ENCODE measurements around the gene GPC5.

GPC5 gene

GRCh38 chr13:92316030-92316429 is 917.6 kb downstream of the GPC5 start:
- Mint-ChIP-seq H3K9me3 (peaks cover 2% of the 10 kb centered on the region), H3K27me3 (no peaks in the 10 kb centered on the region), H3K4me1 (no peaks in the 10 kb centered on the region), H3K36me3 (no peaks in the 10 kb centered on the region), H3K4me3 (no peak overlapping the region), H3K27ac (no peak overlapping the region)
- no peak for DNase-seq (ENCODE audit: low spot score in 2 of 2)
- no peak for ATAC-seq (ENCODE audit: low read depth)

DNA sequence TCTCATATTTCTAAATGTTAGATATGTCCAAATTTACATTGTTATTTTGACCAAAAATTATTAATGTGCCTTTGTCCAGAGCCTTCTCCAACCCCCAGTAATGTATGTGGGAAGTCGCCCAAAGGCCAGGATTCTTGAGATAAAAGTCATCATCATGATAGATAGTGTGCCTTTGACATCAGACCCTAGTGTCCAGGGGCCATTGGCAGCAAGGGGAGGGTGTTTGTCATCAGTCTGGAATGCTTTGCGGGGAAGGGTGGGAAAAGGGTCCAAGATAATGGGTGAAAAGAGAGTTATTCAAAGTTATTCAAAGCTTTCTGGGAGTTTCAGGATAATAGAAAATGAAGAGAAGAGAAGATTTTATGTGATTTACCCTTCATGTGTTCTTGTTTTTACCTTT is 918.6 kb downstream of the GPC5 start:
- no peak overlapping the region for H3K4me3 Mint-ChIP-seq
- H3K27me3 Mint-ChIP-seq: no peaks in the 10 kb centered on the region
- peaks cover 1% of the 10 kb centered on the region for H3K9me3 Mint-ChIP-seq
- ATAC-seq (ENCODE audit: low read depth): no peak
- no peaks in the 10 kb centered on the region for H3K4me1 Mint-ChIP-seq
- H3K36me3 Mint-ChIP-seq: no peaks in the 10 kb centered on the region
- DNase-seq (ENCODE audit: low spot score in 2 of 2): no peak
- H3K27ac Mint-ChIP-seq: no peak overlapping the region

DNA sequence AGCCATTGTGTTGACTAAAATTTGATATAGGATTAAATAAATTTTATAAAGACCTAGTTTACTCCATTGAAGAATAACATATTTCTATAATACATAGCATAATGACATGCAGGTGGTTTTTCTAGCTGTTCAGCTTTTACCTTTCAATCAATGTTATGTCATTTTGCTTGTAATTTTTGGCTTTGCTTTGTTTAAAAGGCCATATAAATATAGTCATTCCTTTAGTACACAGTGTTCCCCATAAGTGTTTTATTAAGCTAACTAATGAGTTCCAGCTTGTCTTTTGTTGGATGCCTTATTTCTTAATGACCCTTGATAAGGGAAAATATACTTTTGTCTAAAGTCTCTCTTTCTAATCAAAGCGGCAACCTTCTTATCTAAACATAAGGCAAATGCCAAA is 921.9 kb downstream of the GPC5 start:
- DNase-seq (ENCODE audit: low spot score in 2 of 2) (no peak), ATAC-seq (ENCODE audit: low read depth) (no peak)
- H3K4me3 Mint-ChIP-seq: no peak overlapping the region
- no peak overlapping the region for H3K27ac Mint-ChIP-seq
- no peaks in the 10 kb centered on the region for H3K4me1 Mint-ChIP-seq
- no peaks in the 10 kb centered on the region for H3K27me3 Mint-ChIP-seq
- H3K36me3 Mint-ChIP-seq: no peaks in the 10 kb centered on the region
- peaks cover 2% of the 10 kb centered on the region for H3K9me3 Mint-ChIP-seq

- H3K4me3 Mint-ChIP-seq: no peak overlapping the region
- H3K27ac Mint-ChIP-seq: no peak overlapping the region
- H3K36me3 Mint-ChIP-seq: no peaks in the 10 kb centered on the region
- peaks cover 3% of the 10 kb centered on the region for H3K9me3 Mint-ChIP-seq
- no peak for ATAC-seq (ENCODE audit: low read depth)
- DNase-seq (ENCODE audit: low spot score in 2 of 2): no peak
- no peaks in the 10 kb centered on the region for H3K4me1 Mint-ChIP-seq
- no peaks in the 10 kb centered on the region for H3K27me3 Mint-ChIP-seq
Measured at GRCh38 chr13:92321174-92321573, 922.8 kb downstream of the GPC5 start.

DNA sequence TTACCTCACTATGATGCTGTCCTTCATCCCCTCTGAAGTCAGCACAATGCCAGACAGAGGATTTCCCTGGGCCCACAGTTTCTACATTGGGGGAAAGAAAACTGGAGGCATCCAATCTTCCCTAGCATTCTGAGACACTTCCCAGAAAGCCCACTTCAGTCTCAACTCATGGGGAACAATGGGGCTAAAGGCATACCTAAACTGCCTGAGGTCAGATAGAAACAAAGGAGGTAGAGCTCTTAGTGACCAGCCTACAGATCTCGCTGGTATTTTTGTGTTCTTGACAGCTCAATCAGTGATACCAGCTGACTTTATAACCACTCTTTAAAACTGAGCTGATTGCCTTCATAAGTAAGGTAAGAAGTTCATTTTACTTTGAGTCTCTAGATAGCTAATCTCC is 947.2 kb downstream of the GPC5 start:
- Mint-ChIP-seq H3K4me1 (no peaks in the 10 kb centered on the region), H3K4me3 (no peak overlapping the region), H3K9me3 (peaks cover 9% of the 10 kb centered on the region), H3K36me3 (no peaks in the 10 kb centered on the region), H3K27ac (no peak overlapping the region), H3K27me3 (no peaks in the 10 kb centered on the region)
- ATAC-seq (ENCODE audit: low read depth) (no peak), DNase-seq (ENCODE audit: low spot score in 2 of 2) (no peak)

GRCh38 chr13:92346046-92346445 is 947.6 kb downstream of the GPC5 start:
- H3K4me1 Mint-ChIP-seq: no peaks in the 10 kb centered on the region
- no peaks in the 10 kb centered on the region for H3K36me3 Mint-ChIP-seq
- peaks cover 9% of the 10 kb centered on the region for H3K9me3 Mint-ChIP-seq
- H3K4me3 Mint-ChIP-seq: no peak overlapping the region
- DNase-seq (ENCODE audit: low spot score in 2 of 2): no peak
- H3K27me3 Mint-ChIP-seq: no peaks in the 10 kb centered on the region
- no peak overlapping the region for H3K27ac Mint-ChIP-seq
- ATAC-seq (ENCODE audit: low read depth): no peak

GRCh38 chr13:92354583-92354982 is 956.2 kb downstream of the GPC5 start:
- H3K27ac Mint-ChIP-seq: no peak overlapping the region
- no peaks in the 10 kb centered on the region for H3K27me3 Mint-ChIP-seq
- H3K4me1 Mint-ChIP-seq: no peaks in the 10 kb centered on the region
- no peak overlapping the region for H3K4me3 Mint-ChIP-seq
- ATAC-seq (ENCODE audit: low read depth) (no peak), DNase-seq (ENCODE audit: low spot score in 2 of 2) (no peak)
- H3K36me3 Mint-ChIP-seq: no peaks in the 10 kb centered on the region
- H3K9me3 Mint-ChIP-seq: peaks cover 13% of the 10 kb centered on the region

- Mint-ChIP-seq H3K4me3 (no peak overlapping the region), H3K36me3 (no peaks in the 10 kb centered on the region), H3K4me1 (no peaks in the 10 kb centered on the region), H3K9me3 (peaks cover 13% of the 10 kb centered on the region), H3K27ac (no peak overlapping the region), H3K27me3 (no peaks in the 10 kb centered on the region)
- DNase-seq (ENCODE audit: low spot score in 2 of 2) (no peak), ATAC-seq (ENCODE audit: low read depth) (no peak)
Measured at GRCh38 chr13:92355213-92355612, 956.8 kb downstream of the GPC5 start.

GRCh38 chr13:92362717-92363116 is 964.3 kb downstream of the GPC5 start:
- Mint-ChIP-seq H3K27ac (no peak overlapping the region), H3K27me3 (no peaks in the 10 kb centered on the region), H3K4me1 (no peaks in the 10 kb centered on the region), H3K9me3 (peaks cover 5% of the 10 kb centered on the region), H3K36me3 (no peaks in the 10 kb centered on the region), H3K4me3 (no peak overlapping the region)
- no peak for DNase-seq (ENCODE audit: low spot score in 2 of 2)
- no peak for ATAC-seq (ENCODE audit: low read depth)

GRCh38 chr13:92365904-92366303 is 967.5 kb downstream of the GPC5 start:
- no peaks in the 10 kb centered on the region for H3K27me3 Mint-ChIP-seq
- peaks cover 1% of the 10 kb centered on the region for H3K9me3 Mint-ChIP-seq
- H3K27ac Mint-ChIP-seq: no peak overlapping the region
- no peaks in the 10 kb centered on the region for H3K36me3 Mint-ChIP-seq
- ATAC-seq (ENCODE audit: low read depth): no peak
- no peaks in the 10 kb centered on the region for H3K4me1 Mint-ChIP-seq
- H3K4me3 Mint-ChIP-seq: no peak overlapping the region
- no peak for DNase-seq (ENCODE audit: low spot score in 2 of 2)

DNA sequence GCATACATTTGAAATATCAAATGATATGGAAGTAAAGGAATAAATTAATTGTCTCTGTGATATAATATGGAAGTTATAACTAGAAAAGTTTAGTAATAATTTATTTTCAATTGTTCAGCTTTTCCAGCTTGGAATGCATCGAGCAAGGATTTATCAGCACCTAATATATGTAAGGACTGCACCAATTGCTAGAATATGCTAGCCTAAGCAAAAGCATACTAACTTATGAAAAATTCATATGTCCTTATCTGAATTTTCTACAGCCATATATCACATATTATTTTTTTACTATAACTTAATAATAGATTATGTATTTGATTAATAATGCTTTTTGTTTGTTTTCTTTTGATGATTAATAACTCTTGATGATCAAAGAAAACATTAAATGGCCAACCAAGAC is 979.0 kb downstream of the GPC5 start:
- Mint-ChIP-seq H3K9me3 (peaks cover 5% of the 10 kb centered on the region), H3K36me3 (no peaks in the 10 kb centered on the region), H3K4me3 (no peak overlapping the region), H3K27me3 (no peaks in the 10 kb centered on the region), H3K27ac (no peak overlapping the region), H3K4me1 (no peaks in the 10 kb centered on the region)
- DNase-seq (ENCODE audit: low spot score in 2 of 2): no peak
- no peak for ATAC-seq (ENCODE audit: low read depth)

DNA sequence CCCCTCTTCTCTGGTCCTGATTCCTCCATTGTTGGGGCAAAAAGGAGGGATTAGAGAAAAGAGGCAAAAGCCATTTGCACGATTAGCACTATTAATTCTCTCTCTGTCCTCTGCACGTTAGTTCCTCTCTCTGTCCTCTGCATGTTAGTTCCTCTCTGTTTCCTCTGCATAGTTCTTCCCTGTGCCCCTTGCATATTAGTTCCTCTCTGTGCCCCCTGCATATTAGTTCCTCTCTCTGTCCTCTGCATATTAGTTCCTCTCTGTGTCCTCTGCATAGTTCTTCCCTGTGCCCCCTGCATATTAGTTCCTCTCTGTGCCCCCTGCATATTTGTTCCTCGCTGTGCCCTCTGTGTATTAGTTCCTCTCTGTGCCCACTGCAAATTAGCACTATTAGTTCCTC is 981.0 kb downstream of the GPC5 start:
- Mint-ChIP-seq H3K27me3 (no peaks in the 10 kb centered on the region), H3K4me3 (no peak overlapping the region), H3K9me3 (peaks cover 5% of the 10 kb centered on the region), H3K27ac (no peak overlapping the region), H3K36me3 (no peaks in the 10 kb centered on the region), H3K4me1 (no peaks in the 10 kb centered on the region)
- ATAC-seq (ENCODE audit: low read depth) (no peak), DNase-seq (ENCODE audit: low spot score in 2 of 2) (no peak)

DNA sequence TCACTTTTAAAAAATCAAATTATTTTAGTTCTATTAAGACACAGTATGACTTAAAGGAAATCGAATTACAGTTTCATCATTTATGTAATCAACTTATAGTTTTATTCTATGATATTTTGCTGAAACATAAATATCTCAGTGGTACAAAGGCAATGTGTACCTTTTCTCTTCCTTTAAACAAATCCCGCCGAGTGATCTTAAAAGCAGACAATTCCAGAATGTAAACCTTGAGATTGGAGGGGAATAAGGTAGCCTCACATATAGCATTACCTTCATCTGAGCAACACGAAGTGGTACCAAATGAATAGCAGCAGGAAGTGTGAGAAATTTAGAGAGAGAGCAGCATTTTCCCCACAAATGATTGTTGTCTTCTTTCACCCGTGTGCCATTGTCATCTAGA is 986.0 kb downstream of the GPC5 start:
- Mint-ChIP-seq H3K27me3 (no peaks in the 10 kb centered on the region), H3K36me3 (no peaks in the 10 kb centered on the region), H3K27ac (no peak overlapping the region), H3K9me3 (peaks cover 6% of the 10 kb centered on the region), H3K4me1 (no peaks in the 10 kb centered on the region), H3K4me3 (no peak overlapping the region)
- no peak for ATAC-seq (ENCODE audit: low read depth)
- DNase-seq (ENCODE audit: low spot score in 2 of 2): no peak

DNA sequence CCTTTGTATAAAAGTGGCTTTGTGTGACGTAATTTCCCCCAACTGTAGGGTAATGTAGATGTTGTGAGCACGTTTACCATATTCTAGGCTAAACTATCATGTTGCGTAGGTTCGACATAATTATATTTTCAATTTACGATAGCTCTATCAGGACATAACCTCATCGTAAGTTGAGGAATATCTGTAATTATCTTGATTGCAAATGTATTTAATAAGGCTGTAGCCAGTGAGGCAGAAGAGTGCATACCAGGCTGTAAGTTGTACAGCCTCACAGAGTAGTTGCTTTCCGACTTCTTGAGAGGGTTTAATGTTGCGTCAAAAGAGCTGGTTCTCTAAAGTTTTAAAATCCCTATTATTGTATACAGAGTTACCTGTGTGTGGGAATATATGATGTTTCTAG is 988.8 kb downstream of the GPC5 start:
- H3K4me1 Mint-ChIP-seq: no peaks in the 10 kb centered on the region
- DNase-seq (ENCODE audit: low spot score in 2 of 2): no peak
- peaks cover 2% of the 10 kb centered on the region for H3K9me3 Mint-ChIP-seq
- no peaks in the 10 kb centered on the region for H3K36me3 Mint-ChIP-seq
- H3K27ac Mint-ChIP-seq: no peak overlapping the region
- H3K4me3 Mint-ChIP-seq: no peak overlapping the region
- no peak for ATAC-seq (ENCODE audit: low read depth)
- no peaks in the 10 kb centered on the region for H3K27me3 Mint-ChIP-seq

DNA sequence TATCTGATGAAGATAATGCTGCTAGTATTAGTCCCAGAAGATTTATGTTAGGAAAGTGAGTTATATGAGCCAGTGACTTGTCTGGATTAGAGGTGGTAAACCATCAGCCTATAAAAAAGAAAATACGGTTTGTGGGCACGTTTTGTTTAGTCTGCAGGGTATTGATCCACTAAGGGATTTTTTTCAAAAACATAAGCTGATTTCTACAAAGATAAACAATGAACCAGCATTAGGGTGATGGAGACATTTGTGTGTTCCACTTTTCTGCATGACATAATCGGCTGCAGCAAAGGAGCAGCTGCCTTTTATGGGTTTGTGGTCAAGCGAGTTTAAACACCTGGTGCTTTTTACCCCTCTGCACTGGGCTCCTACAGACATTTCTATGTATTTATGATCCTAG is 991.8 kb downstream of the GPC5 start:
- H3K27ac Mint-ChIP-seq: no peak overlapping the region
- no peaks in the 10 kb centered on the region for H3K36me3 Mint-ChIP-seq
- no peaks in the 10 kb centered on the region for H3K27me3 Mint-ChIP-seq
- H3K9me3 Mint-ChIP-seq: peaks cover 4% of the 10 kb centered on the region
- no peak for DNase-seq (ENCODE audit: low spot score in 2 of 2)
- H3K4me3 Mint-ChIP-seq: no peak overlapping the region
- H3K4me1 Mint-ChIP-seq: no peaks in the 10 kb centered on the region
- no peak for ATAC-seq (ENCODE audit: low read depth)

DNA sequence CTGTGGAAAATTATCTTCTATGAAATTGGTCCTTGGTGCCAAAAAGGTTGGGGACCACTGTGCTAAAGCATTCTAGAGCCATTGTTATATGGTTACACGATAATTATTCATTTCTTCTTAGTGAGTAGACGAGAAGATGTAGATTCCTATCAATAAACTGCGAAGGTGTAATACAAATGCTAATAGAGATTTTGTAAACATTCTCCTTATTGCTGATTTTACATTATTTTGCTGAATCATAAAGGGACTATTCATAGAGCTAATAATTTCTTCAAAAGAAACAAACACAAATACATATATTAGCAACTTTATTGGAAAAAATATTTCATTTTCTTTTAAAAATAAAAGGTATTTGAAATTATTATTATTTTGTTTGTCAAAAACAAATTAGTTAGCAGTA is 1005.2 kb downstream of the GPC5 start:
- DNase-seq (ENCODE audit: low spot score in 2 of 2) (no peak), ATAC-seq (ENCODE audit: low read depth) (no peak)
- Mint-ChIP-seq H3K27ac (no peak overlapping the region), H3K4me3 (no peak overlapping the region), H3K4me1 (no peaks in the 10 kb centered on the region), H3K27me3 (no peaks in the 10 kb centered on the region), H3K36me3 (no peaks in the 10 kb centered on the region), H3K9me3 (peaks cover 4% of the 10 kb centered on the region)
